HUES6 (cell line): ENCODE results near the gene GAPDHS.

Source experiments
- H3K27ac ChIP-seq: 2 replicates; pipeline ENCODE4 v1.7.0; 2013; ENCODE audit warnings: low read depth, mild to moderate bottlenecking, low read length, inconsistent platforms
- H3K27me3 ChIP-seq: 2 replicates; pipeline ENCODE4 v1.6.1; 2013; ENCODE audit warnings: low read length; ENCODE audit not compliant: control insufficient read depth, insufficient read depth
- H3K36me3 ChIP-seq: 2 replicates; pipeline ENCODE4 v1.6.1; 2013; ENCODE audit warnings: low read length; ENCODE audit not compliant: control insufficient read depth, insufficient read depth
- H3K4me1 ChIP-seq: 2 replicates; pipeline ENCODE4 v1.6.1; 2013; ENCODE audit warnings: low read length; ENCODE audit not compliant: control insufficient read depth, insufficient read depth
- H3K4me3 ChIP-seq: 2 replicates; pipeline ENCODE4 v1.5.1; 2013; ENCODE audit warnings: low read depth, low read length
- H3K9ac ChIP-seq: one replicate; pipeline ENCODE4 v1.6.1; 2013; ENCODE audit warnings: mild to moderate bottlenecking, low read length
- H3K9me3 ChIP-seq: 2 replicates; pipeline ENCODE4 v1.6.1; 2013; ENCODE audit warnings: low read depth, low read length; ENCODE audit not compliant: control insufficient read depth, insufficient read depth

The GAPDHS gene

GRCh38 chr19:35524181-35524837 lies 8.9 kb upstream of the GAPDHS start:
- Histone ChIP-seq H3K36me3 (no peaks in the 10 kb centered on the region), H3K9me3 (no peaks in the 10 kb centered on the region), H3K4me3 (peak overlapping the region; percentile 40), H3K9ac (no peak overlapping the region), H3K4me1 (peaks cover 20% of the 10 kb centered on the region), H3K27ac (no peak overlapping the region), H3K27me3 (peaks cover 20% of the 10 kb centered on the region)

GRCh38 chr19:35525873-35526272 lies 7.4 kb upstream of the GAPDHS start:
- Histone ChIP-seq H3K4me1 (peaks cover 20% of the 10 kb centered on the region), H3K27me3 (peaks cover 20% of the 10 kb centered on the region), H3K4me3 (no peak overlapping the region), H3K9ac (no peak overlapping the region), H3K27ac (no peak overlapping the region), H3K36me3 (no peaks in the 10 kb centered on the region), H3K9me3 (no peaks in the 10 kb centered on the region)

- Histone ChIP-seq H3K9me3 (no peaks in the 10 kb centered on the region), H3K4me3 (no peak within 1 kb of the TSS), H3K9ac (no peak within 1 kb of the TSS), H3K27ac (no peak within 1 kb of the TSS), H3K27me3 (peaks cover 29% of the 10 kb centered on the region), H3K4me1 (peaks cover 16% of the 10 kb centered on the region), H3K36me3 (no peaks in the 10 kb centered on the region)
These were observed 4.8 kb upstream of the GAPDHS start, which contains the start of gene SBSN for GRCh38 chr19:35528218-35529038. TSS of gene SBSN (minus strand) at chr19:35528311. CDS start at chr19:35528281, 30 bp downstream.

- Histone ChIP-seq H3K27ac (no peak overlapping the region), H3K9me3 (no peaks in the 10 kb centered on the region), H3K27me3 (peaks cover 26% of the 10 kb centered on the region), H3K36me3 (no peaks in the 10 kb centered on the region), H3K4me1 (peaks cover 14% of the 10 kb centered on the region), H3K9ac (no peak overlapping the region), H3K4me3 (no peak overlapping the region)
These were observed 3.7 kb upstream of the GAPDHS start for GRCh38 chr19:35529241-35530218.

- Histone ChIP-seq H3K4me3 (no peak overlapping the region), H3K9me3 (no peaks in the 10 kb centered on the region), H3K4me1 (peaks cover 12% of the 10 kb centered on the region), H3K9ac (no peak overlapping the region), H3K36me3 (no peaks in the 10 kb centered on the region), H3K27me3 (peaks cover 13% of the 10 kb centered on the region), H3K27ac (no peak overlapping the region)
These were observed 2.0 kb upstream of the GAPDHS start for GRCh38 chr19:35531291-35531690.

- no peaks in the 10 kb centered on the region for H3K9me3 ChIP-seq
- H3K4me1 ChIP-seq: peaks cover 22% of the 10 kb centered on the region
- no peak overlapping the region for H3K9ac ChIP-seq
- peak overlapping the region; percentile 12; the same call in 1 of the 2 replicates for H3K4me3 ChIP-seq
- H3K27ac ChIP-seq: no peak overlapping the region
- no peaks in the 10 kb centered on the region for H3K36me3 ChIP-seq
- H3K27me3 ChIP-seq: peaks cover 9% of the 10 kb centered on the region
These were observed 651 bp downstream of the GAPDHS start for GRCh38 chr19:35533822-35534392.

GRCh38 chr19:35534803-35535480 lies 1.7 kb downstream of the GAPDHS start:
- peaks cover 2% of the 10 kb centered on the region; the same call in 1 of the 2 replicates for H3K36me3 ChIP-seq
- no peak overlapping the region for H3K4me3 ChIP-seq
- no peak overlapping the region for H3K27ac ChIP-seq
- peaks cover 22% of the 10 kb centered on the region for H3K4me1 ChIP-seq
- no peak overlapping the region for H3K9ac ChIP-seq
- peaks cover 9% of the 10 kb centered on the region for H3K27me3 ChIP-seq
- no peaks in the 10 kb centered on the region for H3K9me3 ChIP-seq

- H3K27ac ChIP-seq: no peak overlapping the region
- H3K36me3 ChIP-seq: peaks cover 24% of the 10 kb centered on the region
- no peak overlapping the region for H3K4me3 ChIP-seq
- peaks cover 17% of the 10 kb centered on the region for H3K4me1 ChIP-seq
- H3K9me3 ChIP-seq: no peaks in the 10 kb centered on the region
- no peak overlapping the region for H3K9ac ChIP-seq
- no peaks in the 10 kb centered on the region for H3K27me3 ChIP-seq
These were observed 6.1 kb downstream of the GAPDHS start for GRCh38 chr19:35539314-35539713.

GRCh38 chr19:35539850-35540249 lies 6.6 kb downstream of the GAPDHS start:
- peaks cover 24% of the 10 kb centered on the region for H3K36me3 ChIP-seq
- H3K4me1 ChIP-seq: peaks cover 18% of the 10 kb centered on the region
- no peak overlapping the region for H3K4me3 ChIP-seq
- no peak overlapping the region for H3K9ac ChIP-seq
- no peak overlapping the region for H3K27ac ChIP-seq
- H3K9me3 ChIP-seq: no peaks in the 10 kb centered on the region
- H3K27me3 ChIP-seq: no peaks in the 10 kb centered on the region

- Histone ChIP-seq H3K4me3 (no peak overlapping the region), H3K9ac (no peak overlapping the region), H3K27ac (no peak overlapping the region), H3K9me3 (no peaks in the 10 kb centered on the region), H3K27me3 (no peaks in the 10 kb centered on the region), H3K36me3 (peaks cover 24% of the 10 kb centered on the region), H3K4me1 (peaks cover 15% of the 10 kb centered on the region)
These were observed 7.2 kb downstream of the GAPDHS start for GRCh38 chr19:35540356-35540927.
